Heart left ventricle (tissue), 13 donors: ENCODE data around the gene DNER.

ENCODE experiments used
- CTCF ChIP-seq, 12 donors: fragments of 200-600 bp; sonication (generic) in 4 of 12; IDR thresholded peaks; one replicate each; pipeline versions ENCODE4 v1.5.0 to v1.8.0; 2018 to 2022; ENCODE audit warnings: antibody characterized with exemption in 12 of 12, mild to moderate bottlenecking in 5 of 12
- POLR2A ChIP-seq, 2 donors: fragments of 450-650 bp; IDR thresholded peaks; one replicate each; pipeline ENCODE4 v1.6.1; 2017; ENCODE audit warnings: antibody characterized with exemption in 2 of 2, mild to moderate bottlenecking in 2 of 2, moderate library complexity in 2 of 2
- donor health status: ischemic (EF 13 %, LVEDD 7.1; RV severe dilation, severe dysfunction).
- donor health status: DM: no; HTN: yes; CAD: no.
- donor health status: DM: no; HTN: no; CAD: no.
- donor health status: ischemic (EF 25% LVEDD 6.9; RV normal size, moderate dysfunction).
- donor health status: ischemic (EF 25% LVEDD 5.7; RV mildly dilated, moderate dysfunction).
- donor health status: ischemic (EF 35%, LVEDD 5.7; RV mildly dilated, moderate dysfunction).
- donor health status: nonischemic (EF 11% LVEDD 7.7; RV severe dilation, severe dysfunction).
- donor health status: DM: yes; HTN: yes; CAD: no.
- donor health status: PGD.
- donor health status: ischemic (EF 29% LVEDD 5.4; RV normal size, mild dysfunction).
- donor health status: nonischemic (EF 23%, LVEDD 6.1; RV moderate dilation, normal function).

- TF ChIP-seq CTCF (IDR thresholded peaks at IDR 0.05) (no peak), POLR2A (IDR thresholded peaks at IDR 0.05) (no peak)
These were observed 281.0 kb downstream of the DNER start for GRCh38 chr2:229433351-229433750.
